Measurements from ENCODE around the gene ZCCHC24.

DNA sequence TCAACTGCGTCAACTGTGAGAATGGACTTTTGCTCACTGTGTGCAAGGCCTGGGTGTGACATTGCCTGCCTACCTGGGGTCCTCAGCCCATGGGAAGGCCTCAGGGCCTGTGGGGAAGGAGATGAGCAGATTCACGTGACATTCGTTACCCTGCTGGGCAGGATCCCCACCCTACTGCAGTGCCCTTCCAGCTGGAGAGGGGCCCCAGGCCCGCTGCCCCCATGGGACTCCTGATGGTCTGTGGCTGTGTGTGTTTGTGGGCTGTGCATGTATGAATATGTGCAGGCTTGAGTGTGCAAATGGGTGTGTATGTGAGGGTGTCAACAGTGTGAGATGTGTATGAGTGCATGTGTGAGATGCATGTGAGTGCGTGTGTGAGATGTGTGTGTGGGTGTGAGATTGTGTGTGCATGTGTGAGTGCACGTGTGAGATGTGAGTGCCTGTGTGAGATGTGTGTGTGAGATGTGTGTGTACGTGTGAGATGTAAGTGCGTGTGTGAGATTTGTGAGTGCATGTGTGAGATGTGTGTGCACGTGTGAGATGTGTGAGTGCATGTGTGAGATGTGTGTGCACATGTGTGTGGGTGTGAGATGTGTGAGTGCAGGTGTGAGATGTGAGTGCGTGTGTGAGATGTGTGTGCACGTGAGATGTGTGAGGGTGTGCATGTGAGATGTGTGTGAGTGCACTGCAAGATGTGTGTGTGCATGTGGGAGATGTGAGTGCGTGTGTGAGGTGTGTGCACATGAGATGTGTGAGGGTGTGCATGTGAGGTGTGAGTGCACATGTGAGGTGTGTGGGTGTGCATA, 68.5 kb downstream of the ZCCHC24 start:
- TF ChIP-seq, protein P1, sequence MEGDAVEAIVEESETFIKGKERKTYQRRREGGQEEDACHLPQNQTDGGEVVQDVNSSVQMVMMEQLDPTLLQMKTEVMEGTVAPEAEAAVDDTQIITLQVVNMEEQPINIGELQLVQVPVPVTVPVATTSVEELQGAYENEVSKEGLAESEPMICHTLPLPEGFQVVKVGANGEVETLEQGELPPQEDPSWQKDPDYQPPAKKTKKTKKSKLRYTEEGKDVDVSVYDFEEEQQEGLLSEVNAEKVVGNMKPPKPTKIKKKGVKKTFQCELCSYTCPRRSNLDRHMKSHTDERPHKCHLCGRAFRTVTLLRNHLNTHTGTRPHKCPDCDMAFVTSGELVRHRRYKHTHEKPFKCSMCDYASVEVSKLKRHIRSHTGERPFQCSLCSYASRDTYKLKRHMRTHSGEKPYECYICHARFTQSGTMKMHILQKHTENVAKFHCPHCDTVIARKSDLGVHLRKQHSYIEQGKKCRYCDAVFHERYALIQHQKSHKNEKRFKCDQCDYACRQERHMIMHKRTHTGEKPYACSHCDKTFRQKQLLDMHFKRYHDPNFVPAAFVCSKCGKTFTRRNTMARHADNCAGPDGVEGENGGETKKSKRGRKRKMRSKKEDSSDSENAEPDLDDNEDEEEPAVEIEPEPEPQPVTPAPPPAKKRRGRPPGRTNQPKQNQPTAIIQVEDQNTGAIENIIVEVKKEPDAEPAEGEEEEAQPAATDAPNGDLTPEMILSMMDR (IDR thresholded peaks at IDR 0.05) = no peak
- TF ChIP-seq EZH2 (IDR thresholded peaks at IDR 0.05) = no peak
